Neural progenitor cell (in vitro differentiated cells): ENCODE data around the gene CNN3. TPM values are rescaled to one million over a fixed set of nuclear protein-coding genes. Genes with fewer than 3 reads are reported as not detected.

Experiments used
- DNase-seq: peaks from one replicate; pipeline ENCODE4 v3.0.0-alpha.2; 2016; ENCODE audit warnings: low spot score
- H2AFZ ChIP-seq: fragments of 200-600 bp; sonication (generic); replicated peaks from 2 replicates; pipeline ENCODE4 v1.6.1; 2016; ENCODE audit warnings: antibody characterized with exemption
- H3F3A ChIP-seq: fragments of 200-600 bp; sonication (generic); 2 replicates; pipeline ENCODE4 v1.6.1; 2016; ENCODE audit warnings: antibody characterized with exemption, low read depth
- H3K27ac ChIP-seq: fragments of 200-600 bp; sonication (generic); 2 replicates; pipeline ENCODE4 v1.5.1; 2016; ENCODE audit warnings: mild to moderate bottlenecking
- H3K27me3 ChIP-seq: fragments of 200-600 bp; sonication (generic); 2 replicates; pipeline ENCODE4 v1.6.1; 2016; ENCODE audit warnings: mild to moderate bottlenecking, moderate library complexity
- H3K36me3 ChIP-seq: fragments of 200-600 bp; sonication (generic); 2 replicates; pipeline ENCODE4 v1.5.1; 2016
- H3K4me1 ChIP-seq: fragments of 200-600 bp; sonication (generic); 2 replicates; pipeline ENCODE4 v1.6.1; 2016; ENCODE audit warnings: mixed run types
- H3K4me2 ChIP-seq: fragments of 200-600 bp; sonication (generic); 2 replicates; pipeline ENCODE4 v1.6.1; 2016
- H3K4me3 ChIP-seq: fragments of 200-600 bp; sonication (generic); 2 replicates; pipeline ENCODE4 v1.5.1; 2016
- H3K79me2 ChIP-seq: fragments of 200-600 bp; sonication (generic); 2 replicates; pipeline ENCODE4 v1.6.1; 2016; ENCODE audit warnings: low read depth
- H3K9ac ChIP-seq: fragments of 200-600 bp; sonication (generic); 2 replicates; pipeline ENCODE4 v1.6.1; 2016
- H3K9me3 ChIP-seq: fragments of 200-600 bp; sonication (generic); 2 replicates; pipeline ENCODE4 v1.5.1; 2016; ENCODE audit warnings: low read depth
- H4K20me1 ChIP-seq: fragments of 200-600 bp; sonication (generic); 2 replicates; pipeline ENCODE4 v1.6.1; 2016; ENCODE audit warnings: low read depth
- H3K27ac Mint-ChIP-seq: 3 replicates; pipeline ENCODE4 v1.8.0; 2021; ENCODE audit warnings: mixed read lengths
- H3K27me3 Mint-ChIP-seq: 2 replicates; pipeline ENCODE4 v1.8.0; 2022; ENCODE audit warnings: low read depth, mild to moderate bottlenecking, inconsistent platforms, moderate library complexity, mixed read lengths; ENCODE audit not compliant: insufficient read depth
- H3K36me3 Mint-ChIP-seq: 3 replicates; pipeline ENCODE4 v1.8.0; 2021; ENCODE audit warnings: mixed read lengths
- H3K4me1 Mint-ChIP-seq: 3 replicates; pipeline ENCODE4 v1.8.0; 2021; ENCODE audit warnings: mixed read lengths
- H3K4me3 Mint-ChIP-seq: 3 replicates; pipeline ENCODE4 v1.8.0; 2021; ENCODE audit warnings: mild to moderate bottlenecking, moderate library complexity, mixed read lengths
- H3K9me3 Mint-ChIP-seq: 3 replicates; pipeline ENCODE4 v1.8.0; 2020; ENCODE audit warnings: mixed read lengths
- CTCF ChIP-seq: fragments of 200-600 bp; sonication (generic); IDR thresholded peaks from 2 replicates; pipeline ENCODE4 v1.5.1; 2017; ENCODE audit warnings: antibody characterized with exemption, mild to moderate bottlenecking
- EZH2 ChIP-seq: fragments of 200-600 bp; sonication (generic); IDR thresholded peaks from 2 replicates; pipeline ENCODE4 v1.6.1; 2017; ENCODE audit warnings: antibody characterized with exemption, mild to moderate bottlenecking, moderate library complexity
- EZH2phosphoT487 ChIP-seq: fragments of 200-600 bp; sonication (generic); IDR thresholded peaks from 2 replicates; pipeline ENCODE4 v1.6.1; 2017; ENCODE audit warnings: antibody characterized with exemption
- total RNA-seq: library from RNA; depleted of rRNA; stranded (reverse); fragments of >200 nt; gene quantifications from 2 replicates; pipeline ENCODE4 v1.2.3, GENCODE V29; 2015; ENCODE audit warnings: low replicate concordance

The CNN3 gene
- total RNA-seq, 1 donor from 2014 or later: 644 TPM

DNA sequence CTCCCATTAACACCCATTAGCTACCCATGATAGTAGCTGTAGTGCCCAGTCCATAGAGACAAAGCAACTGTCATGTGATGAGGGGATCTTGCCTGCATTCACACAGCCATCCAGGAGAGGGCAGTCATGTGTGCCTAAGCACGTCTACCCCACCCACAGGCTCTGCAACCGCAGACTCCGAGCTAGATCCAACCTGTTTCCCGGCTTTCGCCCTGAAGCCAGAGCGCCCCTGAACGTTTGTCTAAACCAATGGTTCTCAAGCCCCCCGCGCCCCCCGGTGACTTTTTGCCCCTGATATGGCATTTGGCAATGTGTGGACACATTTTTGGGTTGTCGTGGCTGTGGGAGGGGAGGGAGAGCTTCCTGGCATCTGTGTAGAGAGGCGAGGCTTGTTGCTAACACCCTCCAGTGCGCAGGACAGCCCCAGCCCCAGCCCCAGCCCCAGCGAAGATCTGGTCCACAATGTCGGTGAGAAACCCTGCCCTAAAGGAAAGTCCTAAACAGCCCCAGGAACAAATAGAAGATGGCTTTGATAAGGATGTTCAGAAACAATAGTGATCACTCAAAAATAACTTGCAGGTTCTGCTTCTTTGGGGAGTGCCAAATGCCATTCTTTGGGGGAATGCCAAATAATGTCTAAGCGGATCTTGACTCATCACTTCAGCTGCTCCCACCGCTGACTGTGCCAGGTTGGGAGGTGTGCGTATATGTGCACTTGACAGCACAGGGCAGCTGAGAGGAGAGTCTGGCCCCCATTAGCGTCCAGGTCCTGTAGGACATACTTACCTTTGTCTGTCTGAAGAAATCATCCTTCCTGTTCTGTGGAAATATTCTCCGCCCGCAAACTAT, 72.2 kb downstream of the CNN3 start:
- peak; percentile 93 for DNase-seq
- Histone ChIP-seq H3K4me2 (peak overlapping the region; percentile 78), H3K36me3 (no peaks in the 10 kb centered on the region), H3K4me3 (peak overlapping the region; percentile 44), H2AFZ (peak overlapping the region; percentile 93), H3K9me3 (no peaks in the 10 kb centered on the region), H3K9ac (no peak overlapping the region), H4K20me1 (no peaks in the 10 kb centered on the region), H3F3A (no peaks in the 10 kb centered on the region), H3K4me1 (peaks cover 14% of the 10 kb centered on the region), H3K79me2 (no peaks in the 10 kb centered on the region), H3K27me3 (peaks cover 10% of the 10 kb centered on the region), H3K27ac (no peak overlapping the region)
- no peak overlapping the region for H3K4me3 Mint-ChIP-seq
- peaks cover 2% of the 10 kb centered on the region for H3K36me3 Mint-ChIP-seq
- H3K27ac Mint-ChIP-seq: no peak overlapping the region
- no peak for TF ChIP-seq EZH2phosphoT487
- peak; percentile 87 for TF ChIP-seq CTCF
- peaks cover 3% of the 10 kb centered on the region for H3K4me1 Mint-ChIP-seq
- H3K27me3 Mint-ChIP-seq: peaks cover 3% of the 10 kb centered on the region
- peaks cover 2% of the 10 kb centered on the region for H3K9me3 Mint-ChIP-seq

DNA sequence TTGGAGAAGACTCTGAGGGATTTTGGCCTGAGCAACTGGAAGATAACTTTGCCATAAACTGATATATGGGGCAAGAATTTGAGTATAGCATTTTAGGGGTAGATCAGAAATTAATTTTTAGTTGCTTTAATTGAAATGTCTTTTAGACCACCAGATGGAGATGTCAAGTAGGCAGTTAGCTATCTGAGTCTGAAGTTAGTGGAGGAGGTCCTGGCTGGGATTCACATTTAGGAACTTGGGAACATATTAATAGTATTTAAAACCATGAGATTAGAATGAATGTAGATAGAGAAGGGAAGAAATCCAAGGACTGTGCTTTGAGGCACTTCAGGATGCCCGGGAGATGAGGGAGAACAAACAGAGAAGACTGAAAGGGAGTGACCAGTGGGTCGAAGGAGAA, 74.1 kb downstream of the CNN3 start:
- H3K79me2 ChIP-seq: no peaks in the 10 kb centered on the region
- DNase-seq: no peak
- no peak overlapping the region for H3K27ac Mint-ChIP-seq
- peaks cover 2% of the 10 kb centered on the region for H3K36me3 Mint-ChIP-seq
- H3K4me3 ChIP-seq: no peak overlapping the region
- peaks cover 10% of the 10 kb centered on the region for H3K27me3 ChIP-seq
- no peaks in the 10 kb centered on the region for H3K9me3 ChIP-seq
- no peak overlapping the region for H3K9ac ChIP-seq
- no peaks in the 10 kb centered on the region for H4K20me1 ChIP-seq
- H3F3A ChIP-seq: no peaks in the 10 kb centered on the region
- H3K36me3 ChIP-seq: no peaks in the 10 kb centered on the region
- no peaks in the 10 kb centered on the region for H3K4me1 Mint-ChIP-seq
- H3K27me3 Mint-ChIP-seq: peaks cover 3% of the 10 kb centered on the region
- H3K4me3 Mint-ChIP-seq: no peak overlapping the region
- no peak overlapping the region for H2AFZ ChIP-seq
- H3K4me2 ChIP-seq: no peak overlapping the region
- TF ChIP-seq CTCF (no peak), EZH2 (no peak), EZH2phosphoT487 (no peak)
- H3K4me1 ChIP-seq: peaks cover 8% of the 10 kb centered on the region
- H3K27ac ChIP-seq: no peak overlapping the region
- H3K9me3 Mint-ChIP-seq: peaks cover 2% of the 10 kb centered on the region

DNA sequence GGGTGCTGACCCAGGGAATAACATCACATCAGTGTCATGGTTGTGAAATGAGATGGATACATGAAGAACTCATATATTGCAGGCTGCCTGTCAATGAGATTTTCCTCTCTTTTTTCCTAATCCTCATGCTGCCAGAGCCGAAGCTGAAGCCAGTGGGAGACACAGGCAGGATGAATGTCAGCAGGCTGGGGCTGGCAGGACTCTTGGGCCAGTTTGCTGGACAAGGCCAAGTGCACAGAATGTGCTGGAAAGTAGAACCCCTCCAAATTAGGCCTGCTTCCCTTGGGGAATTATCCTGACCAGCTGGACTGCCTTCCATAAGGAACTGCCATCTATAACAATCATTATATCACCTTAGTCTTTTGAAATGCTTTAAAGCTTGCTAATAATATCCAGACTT, 75.3 kb downstream of the CNN3 start:
- H4K20me1 ChIP-seq: no peaks in the 10 kb centered on the region
- no peaks in the 10 kb centered on the region for H3F3A ChIP-seq
- Mint-ChIP-seq H3K4me3 (no peak overlapping the region), H3K27ac (no peak overlapping the region), H3K9me3 (no peaks in the 10 kb centered on the region), H3K36me3 (no peaks in the 10 kb centered on the region), H3K27me3 (peaks cover 1% of the 10 kb centered on the region), H3K4me1 (peaks cover 5% of the 10 kb centered on the region)
- H3K4me3 ChIP-seq: no peak overlapping the region
- no peak overlapping the region for H3K4me2 ChIP-seq
- DNase-seq: no peak
- H3K4me1 ChIP-seq: peaks cover 10% of the 10 kb centered on the region
- no peak overlapping the region for H3K9ac ChIP-seq
- no peaks in the 10 kb centered on the region for H3K9me3 ChIP-seq
- H2AFZ ChIP-seq: no peak overlapping the region
- peaks cover 10% of the 10 kb centered on the region for H3K27me3 ChIP-seq
- no peaks in the 10 kb centered on the region for H3K79me2 ChIP-seq
- H3K27ac ChIP-seq: no peak overlapping the region
- H3K36me3 ChIP-seq: no peaks in the 10 kb centered on the region
- no peak for TF ChIP-seq EZH2phosphoT487
- TF ChIP-seq CTCF: no peak
- TF ChIP-seq EZH2: no peak

Other genes with a start within 250 kb of the CNN3 start
- 0.25 and 1.7 TPM in 2 replicates for gene SLC44A3, start 106.8 kb downstream of the CNN3 start, total RNA-seq
- 0.49 and 0.53 TPM in 2 replicates for gene ALG14, start 145.8 kb upstream of the CNN3 start, total RNA-seq
- 3.2 and 5.7 TPM in 2 replicates for gene TLCD4, start 190.2 kb upstream of the CNN3 start, total RNA-seq